NB4 (cell line): Measurements from ENCODE around the gene AFF3.

Experiments
- POLR2A ChIP-seq: IDR thresholded peaks from 2 replicates; pipeline ENCODE4 v1.6.1; 2011; ENCODE audit warnings: mild to moderate bottlenecking; ENCODE audit not compliant: insufficient read length; ENCODE audit errors: extremely low read depth
- TF ChIP-seq, protein P1 (sequence below): IDR thresholded peaks from 2 replicates; pipeline ENCODE4 v1.6.1; 2011; ENCODE audit warnings: low read depth, low read length

DNA sequence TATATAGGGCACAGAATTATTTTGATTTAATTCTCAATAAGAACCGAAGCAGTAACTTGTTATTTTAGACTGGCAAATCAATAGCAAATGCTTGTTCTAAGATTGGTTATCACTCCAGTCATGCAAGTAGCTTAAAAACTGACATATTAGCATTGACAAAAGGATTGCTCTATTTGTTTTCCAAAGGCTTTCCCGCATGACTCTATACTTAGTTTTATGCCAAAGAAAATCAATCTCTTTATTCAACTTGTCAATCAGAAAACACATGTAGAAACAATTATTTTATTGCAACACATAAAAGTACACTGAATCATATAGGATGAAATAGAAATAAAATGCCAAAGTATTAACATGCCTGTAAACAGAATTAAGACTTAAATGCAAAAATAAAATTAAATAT is 108.4 kb downstream of the AFF3 start:
- TF ChIP-seq, protein P1, sequence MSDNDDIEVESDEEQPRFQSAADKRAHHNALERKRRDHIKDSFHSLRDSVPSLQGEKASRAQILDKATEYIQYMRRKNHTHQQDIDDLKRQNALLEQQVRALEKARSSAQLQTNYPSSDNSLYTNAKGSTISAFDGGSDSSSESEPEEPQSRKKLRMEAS, result no peak
- no peak for TF ChIP-seq POLR2A
